SK-N-SH (cell line): ENCODE measurements around the gene TIGD3.

ENCODE experiments used
- EP300 ChIP-seq, 2 experiments: IDR thresholded peaks; 2 replicates each; pipeline versions ENCODE4 v1.4.0 to v1.6.1; 2012; ENCODE audit warnings: borderline replicate concordance in 1 of 2, low read depth in 1 of 2, low read length in 1 of 2
- EZH2phosphoT487 ChIP-seq: fragments of 200-600 bp; sonication (generic); IDR thresholded peaks from 2 replicates; pipeline ENCODE4 v1.6.1; 2017; ENCODE audit warnings: low read depth, mixed run types, mild to moderate bottlenecking, antibody characterized with exemption, moderate library complexity, borderline replicate concordance
- FOXM1 ChIP-seq: IDR thresholded peaks from 2 replicates; pipeline ENCODE4 v1.4.0; 2012; ENCODE audit warnings: low read depth, mild to moderate bottlenecking
- JUND ChIP-seq: IDR thresholded peaks from 2 replicates; pipeline ENCODE4 v1.4.0; 2012
- MXI1 ChIP-seq: IDR thresholded peaks from 2 replicates; pipeline ENCODE4 v1.6.1; 2012; ENCODE audit warnings: mild to moderate bottlenecking, low read depth, low read length, improper control_type of control experiment
- NFIC ChIP-seq: IDR thresholded peaks from 2 replicates; pipeline ENCODE4 v1.4.0; 2012; ENCODE audit warnings: borderline replicate concordance
- POLR2AphosphoS5 ChIP-seq: IDR thresholded peaks from 2 replicates; pipeline ENCODE4 v1.6.1; 2012; ENCODE audit warnings: low read depth, low read length
- RXRA ChIP-seq: IDR thresholded peaks from 2 replicates; pipeline ENCODE4 v1.4.0; 2012; ENCODE audit warnings: low read depth, mild to moderate bottlenecking, borderline replicate concordance
- SIN3A ChIP-seq: IDR thresholded peaks from 2 replicates; pipeline ENCODE4 v1.6.1; 2012; ENCODE audit warnings: low read depth, mild to moderate bottlenecking, low read length, moderate library complexity, borderline replicate concordance
- SMC3 ChIP-seq: IDR thresholded peaks from 2 replicates; pipeline ENCODE4 v1.6.1; 2012; ENCODE audit warnings: low read depth, low read length, improper control_type of control experiment
- TAF1 ChIP-seq: IDR thresholded peaks from 2 replicates; pipeline ENCODE4 v1.6.1; 2012; ENCODE audit warnings: low read depth, mild to moderate bottlenecking, low read length, moderate library complexity, borderline replicate concordance
- TF ChIP-seq, protein P1 (sequence below): fragments of 200-600 bp; sonication (generic); IDR thresholded peaks from 2 replicates; pipeline ENCODE4 v1.6.1; 2017; ENCODE audit warnings: antibody characterized with exemption, mild to moderate bottlenecking, moderate library complexity
- TF ChIP-seq, protein P2 (sequence below): IDR thresholded peaks from 2 replicates; pipeline ENCODE4 v1.6.1; 2012; ENCODE audit warnings: mild to moderate bottlenecking, low read depth, low read length, moderate library complexity
- TF ChIP-seq, protein P3 (sequence below): IDR thresholded peaks from 2 replicates; pipeline ENCODE4 v1.4.0; 2012; ENCODE audit warnings: low read depth

DNA sequence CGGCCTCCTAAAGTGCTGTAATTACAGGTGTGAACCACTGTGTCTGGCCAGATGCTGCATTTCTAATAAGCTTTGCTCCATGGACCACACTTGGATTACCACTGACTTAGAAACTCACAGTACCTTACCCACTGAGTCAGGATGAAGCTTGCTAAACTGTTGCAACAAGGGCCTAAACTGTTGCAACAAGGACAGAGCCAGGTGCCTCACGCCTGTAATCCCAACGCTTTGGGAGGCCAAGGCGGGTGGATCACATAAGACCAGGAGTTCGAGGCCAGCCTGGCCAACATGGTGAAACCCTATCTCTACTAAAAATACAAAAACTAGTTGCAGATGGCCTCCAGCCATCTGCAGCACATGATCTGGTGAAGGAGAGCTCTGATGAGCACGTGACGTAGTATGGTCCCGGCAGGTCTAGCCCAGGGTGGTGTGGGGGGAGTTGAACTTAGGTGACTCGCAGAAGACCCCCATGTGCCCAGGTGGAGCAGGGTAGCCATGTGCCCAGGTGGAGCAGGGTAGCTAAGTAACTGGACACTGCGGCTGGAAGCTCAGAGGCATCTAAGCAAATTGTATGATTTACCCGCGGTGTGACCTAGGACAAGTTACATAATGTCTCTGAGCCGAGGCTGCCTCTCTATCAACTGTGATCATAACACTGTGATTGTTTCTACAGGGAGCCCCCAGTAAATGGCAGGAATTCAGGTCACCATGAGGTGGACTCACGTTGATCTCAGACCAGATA lies 19.5 kb downstream of the TIGD3 start:
- no peak for TF ChIP-seq MXI1
- TF ChIP-seq JUND, result no peak
- TF ChIP-seq, protein P1, sequence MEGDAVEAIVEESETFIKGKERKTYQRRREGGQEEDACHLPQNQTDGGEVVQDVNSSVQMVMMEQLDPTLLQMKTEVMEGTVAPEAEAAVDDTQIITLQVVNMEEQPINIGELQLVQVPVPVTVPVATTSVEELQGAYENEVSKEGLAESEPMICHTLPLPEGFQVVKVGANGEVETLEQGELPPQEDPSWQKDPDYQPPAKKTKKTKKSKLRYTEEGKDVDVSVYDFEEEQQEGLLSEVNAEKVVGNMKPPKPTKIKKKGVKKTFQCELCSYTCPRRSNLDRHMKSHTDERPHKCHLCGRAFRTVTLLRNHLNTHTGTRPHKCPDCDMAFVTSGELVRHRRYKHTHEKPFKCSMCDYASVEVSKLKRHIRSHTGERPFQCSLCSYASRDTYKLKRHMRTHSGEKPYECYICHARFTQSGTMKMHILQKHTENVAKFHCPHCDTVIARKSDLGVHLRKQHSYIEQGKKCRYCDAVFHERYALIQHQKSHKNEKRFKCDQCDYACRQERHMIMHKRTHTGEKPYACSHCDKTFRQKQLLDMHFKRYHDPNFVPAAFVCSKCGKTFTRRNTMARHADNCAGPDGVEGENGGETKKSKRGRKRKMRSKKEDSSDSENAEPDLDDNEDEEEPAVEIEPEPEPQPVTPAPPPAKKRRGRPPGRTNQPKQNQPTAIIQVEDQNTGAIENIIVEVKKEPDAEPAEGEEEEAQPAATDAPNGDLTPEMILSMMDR, result no peak
- TF ChIP-seq POLR2AphosphoS5, result no peak
- no peak for TF ChIP-seq FOXM1
- TF ChIP-seq, protein P2, sequence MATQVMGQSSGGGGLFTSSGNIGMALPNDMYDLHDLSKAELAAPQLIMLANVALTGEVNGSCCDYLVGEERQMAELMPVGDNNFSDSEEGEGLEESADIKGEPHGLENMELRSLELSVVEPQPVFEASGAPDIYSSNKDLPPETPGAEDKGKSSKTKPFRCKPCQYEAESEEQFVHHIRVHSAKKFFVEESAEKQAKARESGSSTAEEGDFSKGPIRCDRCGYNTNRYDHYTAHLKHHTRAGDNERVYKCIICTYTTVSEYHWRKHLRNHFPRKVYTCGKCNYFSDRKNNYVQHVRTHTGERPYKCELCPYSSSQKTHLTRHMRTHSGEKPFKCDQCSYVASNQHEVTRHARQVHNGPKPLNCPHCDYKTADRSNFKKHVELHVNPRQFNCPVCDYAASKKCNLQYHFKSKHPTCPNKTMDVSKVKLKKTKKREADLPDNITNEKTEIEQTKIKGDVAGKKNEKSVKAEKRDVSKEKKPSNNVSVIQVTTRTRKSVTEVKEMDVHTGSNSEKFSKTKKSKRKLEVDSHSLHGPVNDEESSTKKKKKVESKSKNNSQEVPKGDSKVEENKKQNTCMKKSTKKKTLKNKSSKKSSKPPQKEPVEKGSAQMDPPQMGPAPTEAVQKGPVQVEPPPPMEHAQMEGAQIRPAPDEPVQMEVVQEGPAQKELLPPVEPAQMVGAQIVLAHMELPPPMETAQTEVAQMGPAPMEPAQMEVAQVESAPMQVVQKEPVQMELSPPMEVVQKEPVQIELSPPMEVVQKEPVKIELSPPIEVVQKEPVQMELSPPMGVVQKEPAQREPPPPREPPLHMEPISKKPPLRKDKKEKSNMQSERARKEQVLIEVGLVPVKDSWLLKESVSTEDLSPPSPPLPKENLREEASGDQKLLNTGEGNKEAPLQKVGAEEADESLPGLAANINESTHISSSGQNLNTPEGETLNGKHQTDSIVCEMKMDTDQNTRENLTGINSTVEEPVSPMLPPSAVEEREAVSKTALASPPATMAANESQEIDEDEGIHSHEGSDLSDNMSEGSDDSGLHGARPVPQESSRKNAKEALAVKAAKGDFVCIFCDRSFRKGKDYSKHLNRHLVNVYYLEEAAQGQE, result no peak
- no peak for TF ChIP-seq EP300 (IDR thresholded peaks at IDR 0.05; ENCODE audit: borderline replicate concordance in 1 of 2, low read depth in 1 of 2, low read length in 1 of 2)
- no peak for TF ChIP-seq SIN3A
- TF ChIP-seq, protein P3, sequence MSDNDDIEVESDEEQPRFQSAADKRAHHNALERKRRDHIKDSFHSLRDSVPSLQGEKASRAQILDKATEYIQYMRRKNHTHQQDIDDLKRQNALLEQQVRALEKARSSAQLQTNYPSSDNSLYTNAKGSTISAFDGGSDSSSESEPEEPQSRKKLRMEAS, result no peak
- no peak for TF ChIP-seq SMC3
- no peak for TF ChIP-seq NFIC
- TF ChIP-seq TAF1, result no peak
- TF ChIP-seq EZH2phosphoT487, result no peak
- no peak for TF ChIP-seq RXRA
